ENCODE data around the gene SERPINA3. TPM values are rescaled to one million over a fixed set of nuclear protein-coding genes. Genes with fewer than 3 reads are reported as not detected.

The SERPINA3 gene
- total RNA-seq, 1 experiment from 2014 or later, result 2,914 TPM

GRCh38 chr14:94620597-94620996, 8.4 kb downstream of the SERPINA3 start:
- H3K4me3 Mint-ChIP-seq (ENCODE audit: low read depth, unreplicated experiment), result peak overlapping the region; percentile 35
- CTCF ChIA-PET, result no interaction called here
- peaks cover 6% of the 10 kb centered on the region for H3K9me3 Mint-ChIP-seq (ENCODE audit: low read depth, unreplicated experiment)
- intact Hi-C loops (cut with micrococcal nuclease; ENCODE audit: unreplicated experiment), result no loop called here
- H3K4me1 Mint-ChIP-seq (ENCODE audit: low read depth, unreplicated experiment), result peaks cover 59% of the 10 kb centered on the region
- BruUV-seq (replicated peaks), result no TSS peak
- H3K27ac Mint-ChIP-seq (ENCODE audit: unreplicated experiment), result no peak overlapping the region
- TF ChIP-seq CTCF (IDR thresholded peaks at IDR 0.05; ENCODE audit: unreplicated experiment), result no peak
- no peaks in the 10 kb centered on the region for H3K36me3 Mint-ChIP-seq (ENCODE audit: insufficient read depth, unreplicated experiment)
- no peak for DNase-seq
- no peaks in the 10 kb centered on the region for H3K27me3 Mint-ChIP-seq (ENCODE audit: unreplicated experiment)

GRCh38 chr14:94621358-94622134, 9.4 kb downstream of the SERPINA3 start:
- intact Hi-C loops (cut with micrococcal nuclease; ENCODE audit: unreplicated experiment), result no loop called here
- CTCF ChIA-PET, result no interaction called here
- BruUV-seq (replicated peaks), result no TSS peak
- Mint-ChIP-seq H3K27me3 (ENCODE audit: unreplicated experiment) (no peaks in the 10 kb centered on the region), H3K4me1 (ENCODE audit: low read depth, unreplicated experiment) (peaks cover 52% of the 10 kb centered on the region), H3K36me3 (ENCODE audit: insufficient read depth, unreplicated experiment) (no peaks in the 10 kb centered on the region), H3K4me3 (ENCODE audit: low read depth, unreplicated experiment) (peak overlapping the region; percentile 45), H3K27ac (ENCODE audit: unreplicated experiment) (no peak overlapping the region), H3K9me3 (ENCODE audit: low read depth, unreplicated experiment) (peaks cover 6% of the 10 kb centered on the region)
- no peak for TF ChIP-seq CTCF (IDR thresholded peaks at IDR 0.05; ENCODE audit: unreplicated experiment)
- DNase-seq, result no peak

- Mint-ChIP-seq H3K36me3 (ENCODE audit: insufficient read depth, unreplicated experiment) (peaks cover 8% of the 10 kb centered on the region), H3K4me1 (ENCODE audit: low read depth, unreplicated experiment) (peaks cover 43% of the 10 kb centered on the region), H3K9me3 (ENCODE audit: low read depth, unreplicated experiment) (peaks cover 4% of the 10 kb centered on the region), H3K27ac (ENCODE audit: unreplicated experiment) (no peak overlapping the region), H3K27me3 (ENCODE audit: unreplicated experiment) (no peaks in the 10 kb centered on the region), H3K4me3 (ENCODE audit: low read depth, unreplicated experiment) (no peak overlapping the region)
- BruUV-seq (replicated peaks), result no TSS peak
- DNase-seq, result no peak
- intact Hi-C loops (cut with micrococcal nuclease; ENCODE audit: unreplicated experiment), result no loop called here
- CTCF ChIA-PET, result no interaction called here
- no peak for TF ChIP-seq CTCF (IDR thresholded peaks at IDR 0.05; ENCODE audit: unreplicated experiment)
Measured at GRCh38 chr14:94622653-94623421, 10.6 kb downstream of the SERPINA3 start.

- H3K9me3 Mint-ChIP-seq (ENCODE audit: low read depth, unreplicated experiment), result peaks cover 3% of the 10 kb centered on the region
- BruUV-seq (replicated peaks), result no TSS peak
- H3K27me3 Mint-ChIP-seq (ENCODE audit: unreplicated experiment), result no peaks in the 10 kb centered on the region
- intact Hi-C loops (cut with micrococcal nuclease; ENCODE audit: unreplicated experiment), result no loop called here
- no peak for TF ChIP-seq CTCF (IDR thresholded peaks at IDR 0.05; ENCODE audit: unreplicated experiment)
- H3K4me3 Mint-ChIP-seq (ENCODE audit: low read depth, unreplicated experiment), result no peak overlapping the region
- H3K27ac Mint-ChIP-seq (ENCODE audit: unreplicated experiment), result no peak overlapping the region
- no peak for DNase-seq
- peaks cover 8% of the 10 kb centered on the region for H3K36me3 Mint-ChIP-seq (ENCODE audit: insufficient read depth, unreplicated experiment)
- CTCF ChIA-PET, result no interaction called here
- H3K4me1 Mint-ChIP-seq (ENCODE audit: low read depth, unreplicated experiment), result peaks cover 40% of the 10 kb centered on the region
Measured at GRCh38 chr14:94623422-94623809, 11.2 kb downstream of the SERPINA3 start.

Measured in Calu3 (cell line).